Measurements from ENCODE around the gene COMMD1.
"Not testable (repeated sequence)": the region's sequence is repeated elsewhere in the genome, so short reads cannot be mapped to it uniquely, and the experiment has no call there.

The COMMD1 gene

GRCh38 chr2:62000538-62000937 lies 95.1 kb downstream of the COMMD1 start:
- no peak for TF ChIP-seq CTCF (conservative IDR thresholded peaks at IDR 0.05; ENCODE audit: low read depth, low read length)

GRCh38 chr2:62001431-62001830 lies 96.0 kb downstream of the COMMD1 start:
- no peak overlapping the region for H3K4me3 ChIP-seq (ENCODE audit: low read depth, low read length)
- no peak for DNase-seq (ENCODE audit: low read depth)
- TF ChIP-seq CTCF (conservative IDR thresholded peaks at IDR 0.05; ENCODE audit: low read depth, low read length), result no peak

More at GRCh38 chr2:62000538-62000937, 95.1 kb downstream of the COMMD1 start:
- H3K4me3 ChIP-seq (ENCODE audit: low read depth, low read length), result no peak overlapping the region
- no peak for DNase-seq (ENCODE audit: low read depth)

GRCh38 chr2:62004428-62004827 lies 99.0 kb downstream of the COMMD1 start:
- H3K4me3 ChIP-seq (ENCODE audit: low read depth, low read length); DNase-seq (ENCODE audit: low read depth): not testable (repeated sequence)

- DNase-seq (ENCODE audit: low read depth), result no peak
- TF ChIP-seq CTCF (conservative IDR thresholded peaks at IDR 0.05; ENCODE audit: low read depth, low read length), result no peak
- H3K4me3 ChIP-seq (ENCODE audit: low read depth, low read length), result no peak overlapping the region
Observed at GRCh38 chr2:62007555-62007954, 102.1 kb downstream of the COMMD1 start.

GRCh38 chr2:62010632-62011256 lies 105.3 kb downstream of the COMMD1 start:
- DNase-seq (ENCODE audit: low read depth), result no peak
- no peak for TF ChIP-seq CTCF (conservative IDR thresholded peaks at IDR 0.05; ENCODE audit: low read depth, low read length)
- no peak overlapping the region for H3K4me3 ChIP-seq (ENCODE audit: low read depth, low read length)

- no peak for TF ChIP-seq CTCF (conservative IDR thresholded peaks at IDR 0.05; ENCODE audit: low read depth, low read length)
- DNase-seq (ENCODE audit: low read depth), result no peak
- H3K4me3 ChIP-seq (ENCODE audit: low read depth, low read length), result no peak overlapping the region
Observed at GRCh38 chr2:62013641-62014040, 108.2 kb downstream of the COMMD1 start.

GRCh38 chr2:62014102-62014501 lies 108.6 kb downstream of the COMMD1 start:
- peak; percentile 69 for TF ChIP-seq CTCF (conservative IDR thresholded peaks at IDR 0.05; ENCODE audit: low read depth, low read length)
- H3K4me3 ChIP-seq (ENCODE audit: low read depth, low read length), result no peak overlapping the region
- DNase-seq (ENCODE audit: low read depth), result peak; percentile 86
